ENCODE data around the gene RIN3. TPM values are rescaled to one million over a fixed set of nuclear protein-coding genes. Genes with fewer than 3 reads are reported as not detected.

Gene RIN3
- total and polyA plus RNA-seq, 7 experiments from 2014 or later, result 27.2 to 182 (median 114) TPM

GRCh38 chr14:92581966-92582566 is 68.5 kb downstream of the RIN3 start:
- peaks cover 0 to 9% (median 2%) of the 10 kb centered on the region in 11 donors for H3K9me3 Mint-ChIP-seq
- DNase-seq, result peak in 2 of 9 donors; percentile 37 to 44
- H3K27me3 ChIP-seq (ENCODE audit: control insufficient read depth in 2 of 2, insufficient read depth in 2 of 2, low read length in 2 of 2), result no peaks in the 10 kb centered on the region
- peaks cover 0 to 17% (median 0%) of the 10 kb centered on the region in 5 donors for H3K27me3 Mint-ChIP-seq
- ChIA-PET CTCF (interaction anchor here (0.9 kb wide), 1 partner anchor 20 kb away, joined by 3 read pairs; no protein-coding TSS in a partner anchor), POLR2A (no interaction called here)
- H3K4me1 ChIP-seq (ENCODE audit: control insufficient read depth in 2 of 2, insufficient read depth in 2 of 2, low read length in 2 of 2), result peaks cover 66 to 80% of the 10 kb centered on the region in 2 donors
- H3K4me3 ChIP-seq (ENCODE audit: low read length), result no peak overlapping the region
- H3K36me3 ChIP-seq (ENCODE audit: control insufficient read depth in 2 of 3, insufficient read depth in 3 of 3, low read length in 3 of 3), result no peaks in the 10 kb centered on the region
- ATAC-seq, result no peak
- peaks cover 7 to 49% (median 15%) of the 10 kb centered on the region in 5 donors for H3K36me3 Mint-ChIP-seq
- H3K27ac ChIP-seq (ENCODE audit: low read depth, low read length), result no peak overlapping the region
- peak overlapping the region; percentile 25 to 91 (median 73) for H3K27ac Mint-ChIP-seq
- peaks cover 66 to 97% (median 90%) of the 10 kb centered on the region in 7 donors for H3K4me1 Mint-ChIP-seq
- peak overlapping the region in 8 of 10 donors; percentile 53 to 83 (median 60) for H3K4me3 Mint-ChIP-seq
- H3K9me3 ChIP-seq (ENCODE audit: control insufficient read depth in 2 of 3, low read length in 3 of 3), result no peaks in the 10 kb centered on the region
- intact Hi-C loops (cut with micrococcal nuclease), result no loop called here

- H3K4me1 Mint-ChIP-seq, result peaks cover 66 to 97% (median 90%) of the 10 kb centered on the region in 7 donors
- ATAC-seq, result peak; percentile 46
- peak overlapping the region; percentile 7 to 83 (median 60) for H3K4me3 Mint-ChIP-seq
- peaks cover 0 to 9% (median 2%) of the 10 kb centered on the region in 11 donors for H3K9me3 Mint-ChIP-seq
- H3K27ac Mint-ChIP-seq, result peak overlapping the region in 7 of 9 donors; percentile 21 to 91 (median 68)
- Histone ChIP-seq H3K9me3 (ENCODE audit: control insufficient read depth in 2 of 3, low read length in 3 of 3) (no peaks in the 10 kb centered on the region), H3K27ac (ENCODE audit: low read depth, low read length) (no peak overlapping the region), H3K4me3 (ENCODE audit: low read length) (no peak overlapping the region), H3K27me3 (ENCODE audit: control insufficient read depth in 2 of 2, insufficient read depth in 2 of 2, low read length in 2 of 2) (no peaks in the 10 kb centered on the region), H3K4me1 (ENCODE audit: control insufficient read depth in 2 of 2, insufficient read depth in 2 of 2, low read length in 2 of 2) (peaks cover 66 to 81% of the 10 kb centered on the region in 2 donors), H3K36me3 (ENCODE audit: control insufficient read depth in 2 of 3, insufficient read depth in 3 of 3, low read length in 3 of 3) (no peaks in the 10 kb centered on the region)
- ChIA-PET POLR2A (interaction anchor here (0.6 to 1.6 kb wide), 2 partner anchors 14 to 302 kb away, joined by 3 to 4 read pairs; no protein-coding TSS in a partner anchor), CTCF (interaction anchor here (0.9 kb wide), 1 partner anchor 19 kb away, joined by 3 read pairs; no protein-coding TSS in a partner anchor)
- DNase-seq, result no peak
- H3K36me3 Mint-ChIP-seq, result peaks cover 7 to 48% (median 19%) of the 10 kb centered on the region in 5 donors
- intact Hi-C loops (cut with micrococcal nuclease), result no loop called here
- H3K27me3 Mint-ChIP-seq, result peaks cover 0 to 17% (median 0%) of the 10 kb centered on the region in 5 donors
Measured at GRCh38 chr14:92582706-92583452, 69.3 kb downstream of the RIN3 start.

- H3K4me3 ChIP-seq (ENCODE audit: low read length), result no peak overlapping the region
- DNase-seq (no peak), ATAC-seq (no peak)
- Mint-ChIP-seq H3K27me3 (peaks cover 0 to 19% (median 0%) of the 10 kb centered on the region in 5 donors), H3K9me3 (peaks cover 0 to 9% (median 2%) of the 10 kb centered on the region in 11 donors), H3K4me3 (peak overlapping the region in 3 of 10 donors; percentile 14 to 83 (median 20)), H3K36me3 (peaks cover 7 to 50% (median 19%) of the 10 kb centered on the region in 5 donors), H3K27ac (peak overlapping the region in 6 of 9 donors; percentile 6 to 96 (median 68)), H3K4me1 (peaks cover 65 to 100% (median 93%) of the 10 kb centered on the region in 7 donors)
- H3K4me1 ChIP-seq (ENCODE audit: control insufficient read depth in 2 of 2, insufficient read depth in 2 of 2, low read length in 2 of 2), result peaks cover 72 to 85% of the 10 kb centered on the region in 2 donors
- no peaks in the 10 kb centered on the region for H3K9me3 ChIP-seq (ENCODE audit: control insufficient read depth in 2 of 3, low read length in 3 of 3)
- no peaks in the 10 kb centered on the region for H3K36me3 ChIP-seq (ENCODE audit: control insufficient read depth in 2 of 3, insufficient read depth in 3 of 3, low read length in 3 of 3)
- POLR2A ChIA-PET, result interaction anchor here (1.6 kb wide), 1 partner anchor 13 kb away, joined by 4 read pairs; no protein-coding TSS in a partner anchor
- H3K27ac ChIP-seq (ENCODE audit: low read depth, low read length), result no peak overlapping the region
- CTCF ChIA-PET, result interaction anchor here (1.1 kb wide), 1 partner anchor 46 kb away, joined by 3 read pairs; no protein-coding TSS in a partner anchor
- H3K27me3 ChIP-seq (ENCODE audit: control insufficient read depth in 2 of 2, insufficient read depth in 2 of 2, low read length in 2 of 2), result no peaks in the 10 kb centered on the region
- intact Hi-C loops (cut with micrococcal nuclease), result no loop called here
Measured at GRCh38 chr14:92584220-92584619, 70.6 kb downstream of the RIN3 start.

GRCh38 chr14:92584816-92585215 is 71.2 kb downstream of the RIN3 start:
- peak; percentile 29 for ATAC-seq
- H3K27me3 Mint-ChIP-seq, result peaks cover 0 to 16% (median 0%) of the 10 kb centered on the region in 5 donors

GRCh38 chr14:92585981-92586937 is 72.7 kb downstream of the RIN3 start:
- DNase-seq (peak in 8 of 9 donors; percentile 46 to 78 (median 66)), ATAC-seq (peak; percentile 80)
- Mint-ChIP-seq H3K4me3 (peak overlapping the region; percentile 67 to 87 (median 76)), H3K27me3 (peaks cover 0 to 18% (median 0%) of the 10 kb centered on the region in 5 donors), H3K4me1 (peaks cover 63 to 100% (median 96%) of the 10 kb centered on the region in 7 donors), H3K27ac (peak overlapping the region; percentile 90 to 98 (median 95)), H3K36me3 (peaks cover 7 to 54% (median 14%) of the 10 kb centered on the region in 5 donors), H3K9me3 (peaks cover 2 to 15% (median 8%) of the 10 kb centered on the region in 11 donors)
- Histone ChIP-seq H3K4me1 (ENCODE audit: control insufficient read depth in 2 of 2, insufficient read depth in 2 of 2, low read length in 2 of 2) (peaks cover 89 to 90% of the 10 kb centered on the region in 2 donors), H3K9me3 (ENCODE audit: control insufficient read depth in 2 of 3, low read length in 3 of 3) (no peaks in the 10 kb centered on the region), H3K27ac (ENCODE audit: low read depth, low read length) (peak overlapping the region; percentile 70), H3K27me3 (ENCODE audit: control insufficient read depth in 2 of 2, insufficient read depth in 2 of 2, low read length in 2 of 2) (no peaks in the 10 kb centered on the region), H3K36me3 (ENCODE audit: control insufficient read depth in 2 of 3, insufficient read depth in 3 of 3, low read length in 3 of 3) (no peaks in the 10 kb centered on the region), H3K4me3 (ENCODE audit: low read length) (peak overlapping the region; percentile 33)
- ChIA-PET POLR2A (interaction anchor here (0.6 to 2.7 kb wide), 17 partner anchors 9 to 480 kb away, joined by 3 to 18 read pairs (median 4); partner anchors contain the start of genes ATXN3, CPSF2 and NDUFB1), CTCF (interaction anchor here (0.7 to 2.6 kb wide), 12 partner anchors 9 to 702 kb away, joined by 3 to 10 read pairs (median 4); no protein-coding TSS in a partner anchor)
- intact Hi-C loops (cut with micrococcal nuclease), result loop anchor here (1.0 to 5.0 kb wide), 9 partner anchors 17 to 74 kb away; partner anchors contain the start of gene RIN3 (in 1 of the 2)

More at GRCh38 chr14:92584816-92585215, 71.2 kb downstream of the RIN3 start:
- Histone ChIP-seq H3K4me1 (ENCODE audit: control insufficient read depth in 2 of 2, insufficient read depth in 2 of 2, low read length in 2 of 2) (peaks cover 78 to 91% of the 10 kb centered on the region in 2 donors), H3K27ac (ENCODE audit: low read depth, low read length) (no peak overlapping the region), H3K27me3 (ENCODE audit: control insufficient read depth in 2 of 2, insufficient read depth in 2 of 2, low read length in 2 of 2) (no peaks in the 10 kb centered on the region), H3K36me3 (ENCODE audit: control insufficient read depth in 2 of 3, insufficient read depth in 3 of 3, low read length in 3 of 3) (no peaks in the 10 kb centered on the region), H3K4me3 (ENCODE audit: low read length) (peak overlapping the region; percentile 22), H3K9me3 (ENCODE audit: control insufficient read depth in 2 of 3, low read length in 3 of 3) (no peaks in the 10 kb centered on the region)
- Mint-ChIP-seq H3K27ac (peak overlapping the region in 7 of 9 donors; percentile 66 to 98 (median 95)), H3K36me3 (peaks cover 7 to 49% (median 13%) of the 10 kb centered on the region in 5 donors), H3K4me1 (peaks cover 63 to 100% (median 93%) of the 10 kb centered on the region in 7 donors), H3K4me3 (peak overlapping the region in 6 of 10 donors; percentile 20 to 83 (median 74)), H3K9me3 (peaks cover 0 to 9% (median 2%) of the 10 kb centered on the region in 11 donors)
- ChIA-PET CTCF (interaction anchor here (1.1 to 2.6 kb wide), 4 partner anchors 12 to 96 kb away, joined by 3 to 10 read pairs (median 8); no protein-coding TSS in a partner anchor), POLR2A (interaction anchor here (1.6 to 2.7 kb wide), 2 partner anchors 8 to 12 kb away, joined by 4 to 18 read pairs; no protein-coding TSS in a partner anchor)
- DNase-seq, result no peak
- intact Hi-C loops (cut with micrococcal nuclease), result loop anchor here in 1 of 2 donors (5.0 kb wide), 2 partner anchors 38 to 73 kb away; partner anchors contain the start of gene RIN3

Measured in naive thymus-derived CD4-positive, alpha-beta T cell (primary cell).